ENCODE results near the gene CYLD.

GRCh38 chr16:50740736-50741135 lies 1.1 kb upstream of the CYLD start:
- TF ChIP-seq, protein P1, sequence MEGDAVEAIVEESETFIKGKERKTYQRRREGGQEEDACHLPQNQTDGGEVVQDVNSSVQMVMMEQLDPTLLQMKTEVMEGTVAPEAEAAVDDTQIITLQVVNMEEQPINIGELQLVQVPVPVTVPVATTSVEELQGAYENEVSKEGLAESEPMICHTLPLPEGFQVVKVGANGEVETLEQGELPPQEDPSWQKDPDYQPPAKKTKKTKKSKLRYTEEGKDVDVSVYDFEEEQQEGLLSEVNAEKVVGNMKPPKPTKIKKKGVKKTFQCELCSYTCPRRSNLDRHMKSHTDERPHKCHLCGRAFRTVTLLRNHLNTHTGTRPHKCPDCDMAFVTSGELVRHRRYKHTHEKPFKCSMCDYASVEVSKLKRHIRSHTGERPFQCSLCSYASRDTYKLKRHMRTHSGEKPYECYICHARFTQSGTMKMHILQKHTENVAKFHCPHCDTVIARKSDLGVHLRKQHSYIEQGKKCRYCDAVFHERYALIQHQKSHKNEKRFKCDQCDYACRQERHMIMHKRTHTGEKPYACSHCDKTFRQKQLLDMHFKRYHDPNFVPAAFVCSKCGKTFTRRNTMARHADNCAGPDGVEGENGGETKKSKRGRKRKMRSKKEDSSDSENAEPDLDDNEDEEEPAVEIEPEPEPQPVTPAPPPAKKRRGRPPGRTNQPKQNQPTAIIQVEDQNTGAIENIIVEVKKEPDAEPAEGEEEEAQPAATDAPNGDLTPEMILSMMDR (IDR thresholded peaks at IDR 0.05), result no peak
- no peak for TF ChIP-seq EZH2 (IDR thresholded peaks at IDR 0.05; ENCODE audit: borderline replicate concordance, insufficient read depth, low read depth, low read length, poor library complexity, severe bottlenecking)
